GM21381 (cell line): Measurements from ENCODE around the gene CETN2.
"Not testable (repeated sequence)": the region's sequence is repeated elsewhere in the genome, so short reads cannot be mapped to it uniquely, and the experiment has no call there.

ENCODE experiments used
- ATAC-seq: cut with Tn5 transposase; IDR thresholded peaks from one replicate; pipeline ENCODE4 v1.9.1; 2021; ENCODE audit warnings: mild to moderate bottlenecking, moderate library complexity; ENCODE audit not compliant: unreplicated experiment

The CETN2 gene

GRCh38 chrX:152833378-152833777, 2.8 kb upstream of the CETN2 start:
- no peak for ATAC-seq

DNA sequence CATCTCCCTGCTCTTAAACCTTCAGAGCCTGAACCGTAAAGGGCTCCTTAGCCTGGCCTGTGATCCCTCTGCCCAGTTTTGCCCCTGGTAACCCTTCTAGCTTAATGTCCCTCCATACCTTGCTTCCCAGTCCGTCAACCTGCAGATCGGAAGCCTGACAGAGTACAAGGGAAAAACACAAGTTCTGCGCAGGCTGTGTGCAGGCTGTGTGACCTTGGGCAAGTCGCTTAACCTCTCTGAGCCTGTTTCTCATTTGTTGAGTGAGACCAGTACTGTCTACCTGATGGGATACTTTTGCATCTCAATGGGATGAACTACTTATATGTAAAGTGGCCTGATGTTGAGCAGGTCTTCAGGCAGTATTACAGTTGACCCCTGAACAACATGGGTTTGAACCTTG, 2.0 kb upstream of the CETN2 start:
- ATAC-seq, result no peak

- ATAC-seq, result no peak
These were observed 834 bp upstream of the CETN2 start for GRCh38 chrX:152831391-152831790.

DNA sequence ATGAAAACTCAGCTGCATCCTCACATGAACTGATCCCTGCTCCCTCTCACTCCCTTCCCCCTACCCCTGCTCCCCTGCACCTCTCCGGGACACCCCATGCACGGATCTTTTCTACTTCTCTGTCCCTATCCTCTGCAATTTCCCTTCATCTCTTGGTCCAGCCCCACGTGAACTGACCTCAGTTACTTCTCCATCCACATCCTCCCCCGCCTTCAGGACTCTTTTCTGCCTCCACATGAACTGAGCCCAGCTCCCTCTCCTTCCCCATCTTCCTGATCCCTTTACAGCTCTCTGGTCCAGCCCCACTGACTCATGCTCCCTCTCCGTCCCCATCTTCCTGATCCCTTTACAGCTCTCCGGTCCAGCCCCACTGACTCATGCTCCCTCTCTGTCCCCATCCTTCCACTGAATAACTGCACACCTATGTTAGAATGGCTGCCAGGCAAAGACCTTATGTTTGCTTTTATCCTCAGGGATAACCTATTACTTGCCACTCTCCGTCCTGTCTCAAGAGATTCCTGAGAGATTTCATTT, 5.6 kb downstream of the CETN2 start:
- no peak for ATAC-seq

DNA sequence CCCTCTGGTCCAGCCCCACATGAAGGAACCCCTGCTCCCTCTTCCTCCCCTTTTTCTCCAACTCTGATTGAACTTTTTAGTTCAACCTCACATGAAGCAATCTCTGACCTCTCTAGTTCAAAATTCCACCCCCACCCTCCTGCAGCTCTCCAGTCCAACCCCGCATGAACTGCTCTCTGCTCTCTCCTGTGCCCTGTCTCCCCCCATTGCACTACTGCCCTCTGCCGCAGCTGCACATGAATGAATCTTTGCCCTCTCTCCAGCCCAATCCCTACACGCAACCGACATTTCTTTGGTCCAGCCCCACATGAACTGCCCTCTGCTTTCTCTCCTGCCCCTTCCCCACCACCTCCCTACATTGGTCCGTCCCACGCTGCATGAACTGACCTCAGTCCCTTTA, 6.9 kb downstream of the CETN2 start:
- no peak for ATAC-seq

DNA sequence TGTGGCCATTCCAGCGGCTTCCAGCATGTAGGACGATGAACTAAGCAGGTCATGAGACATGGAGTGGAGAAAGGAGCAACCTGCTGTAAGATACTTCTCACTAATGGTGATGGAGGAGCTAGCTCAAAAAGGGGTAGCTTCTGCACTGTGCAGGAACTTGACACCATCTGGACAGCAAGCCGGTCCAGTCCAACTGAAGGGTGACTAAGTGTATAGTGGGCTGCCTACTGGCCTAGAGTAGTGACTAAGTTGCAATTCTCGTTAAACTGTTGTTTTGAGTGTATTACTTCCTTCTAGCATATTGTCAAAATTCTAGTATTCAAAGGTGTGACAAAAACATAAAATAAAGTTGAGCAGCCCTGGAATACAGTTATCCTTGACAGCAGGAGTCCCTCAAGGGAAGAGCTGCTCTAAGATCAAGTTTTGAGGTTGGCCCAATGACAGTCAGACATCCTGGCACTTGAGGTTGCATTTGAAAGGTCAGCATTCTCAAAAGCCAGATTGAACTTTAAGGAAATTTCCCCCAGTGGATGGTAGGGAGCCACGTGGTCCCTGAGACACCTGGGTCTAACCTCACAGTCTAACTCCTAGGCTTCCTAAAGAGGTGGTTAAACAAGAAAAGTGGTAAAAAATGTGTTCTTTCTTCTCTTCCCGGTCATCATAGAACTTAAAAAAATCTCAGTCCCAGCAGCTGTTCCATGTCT, 8.0 kb downstream of the CETN2 start:
- ATAC-seq, result no peak

DNA sequence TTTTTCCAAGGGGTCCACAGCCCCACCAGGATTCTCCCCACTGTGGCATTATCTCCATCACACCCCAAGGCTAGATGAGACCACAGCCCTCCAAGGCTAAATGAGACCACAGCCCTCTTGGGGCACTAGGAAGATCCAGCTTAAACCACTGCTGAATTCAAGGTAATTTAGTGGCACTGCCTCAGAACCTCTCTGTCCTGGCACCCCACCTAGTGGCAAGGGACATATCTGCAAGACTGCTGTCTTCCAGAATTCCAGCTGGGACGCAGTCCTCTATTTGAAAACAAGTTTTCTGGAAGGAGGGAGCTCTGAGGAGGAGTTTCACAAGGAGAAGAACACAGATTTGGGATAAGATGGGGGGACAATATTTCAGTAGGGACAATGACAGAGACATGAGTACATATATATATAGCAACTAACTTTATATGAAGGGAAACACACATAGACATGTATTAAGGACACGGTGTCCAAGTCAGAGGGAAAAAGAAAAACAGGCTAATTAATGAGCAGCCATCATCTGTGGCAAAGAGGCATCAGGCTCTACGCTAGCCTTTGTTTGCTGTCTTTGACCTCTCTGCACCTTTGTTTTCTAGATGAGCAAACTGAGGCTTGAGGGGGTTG, 9.3 kb downstream of the CETN2 start:
- ATAC-seq, result no peak

DNA sequence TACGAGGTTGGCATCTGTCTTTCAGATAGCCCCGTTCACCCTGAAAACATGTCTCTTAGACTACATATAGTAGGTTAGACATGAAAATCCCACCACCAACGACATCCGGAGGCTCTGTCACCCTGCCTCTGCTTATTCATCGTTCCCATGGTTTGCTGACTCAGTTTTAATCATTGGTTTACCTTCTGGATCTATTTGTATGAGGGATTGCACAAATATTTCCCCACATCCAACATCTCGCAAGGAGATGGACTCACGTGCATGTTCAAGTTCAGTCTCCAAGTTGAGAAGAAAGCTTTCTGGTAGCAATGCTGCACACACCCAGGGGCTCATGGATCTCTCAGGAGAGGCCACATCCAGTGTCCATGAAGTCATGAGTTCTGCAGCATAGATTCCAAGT, 10.8 kb downstream of the CETN2 start:
- no peak for ATAC-seq

DNA sequence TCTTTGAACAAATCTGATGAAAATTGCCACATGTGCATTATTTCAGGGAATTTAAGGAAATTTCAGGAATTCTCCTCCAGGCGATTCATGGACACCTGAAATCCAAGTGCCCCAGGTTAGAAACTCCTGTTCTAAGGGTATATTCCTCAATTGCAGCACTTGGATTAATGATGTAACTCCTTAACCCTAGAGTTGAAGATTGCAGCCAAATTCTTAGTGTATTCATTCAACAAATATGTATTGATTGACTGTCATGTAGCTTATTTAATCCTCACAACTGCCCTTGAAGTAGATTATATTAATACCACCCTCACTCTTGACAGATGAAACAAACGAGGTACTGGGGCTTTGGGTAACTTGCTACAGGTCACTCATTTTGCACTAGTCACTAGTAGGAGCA, 11.3 kb downstream of the CETN2 start:
- ATAC-seq, result no peak

- no peak for ATAC-seq
These were observed 12.2 kb downstream of the CETN2 start for GRCh38 chrX:152818356-152818755.

DNA sequence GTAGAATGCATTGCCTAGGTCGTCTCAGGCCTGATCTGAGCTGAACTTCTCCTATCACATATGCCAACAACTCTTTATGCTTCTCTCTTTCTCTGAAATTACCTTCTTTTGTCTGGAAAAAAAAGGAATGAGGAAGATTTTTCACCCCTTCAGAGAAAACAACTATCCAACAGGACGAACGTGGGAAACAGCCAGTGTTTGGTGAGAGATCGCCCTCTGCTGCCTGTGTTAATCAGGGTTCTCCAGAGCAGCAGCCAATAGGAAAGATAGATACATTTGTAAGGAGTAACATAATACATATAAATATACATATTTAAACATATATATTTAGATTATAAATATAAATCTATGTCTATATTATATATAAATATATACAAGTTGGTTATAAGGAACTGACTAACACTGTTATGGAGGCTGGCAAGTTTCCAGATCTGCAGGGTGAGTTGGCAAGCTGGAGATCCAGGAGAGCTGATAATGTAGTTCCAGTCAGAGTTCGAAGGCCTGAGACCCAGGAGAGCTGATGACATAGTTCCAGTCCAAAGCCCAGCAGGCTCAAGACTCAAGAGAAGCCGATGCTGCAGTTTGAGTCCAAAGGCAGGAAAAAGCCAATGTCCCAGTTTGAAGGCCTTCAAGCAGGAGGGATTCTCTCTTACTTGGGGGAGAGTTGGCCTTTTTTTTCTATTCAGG, 13.3 kb downstream of the CETN2 start:
- ATAC-seq, result no peak

- no peak for ATAC-seq
These were observed 16.5 kb downstream of the CETN2 start for GRCh38 chrX:152814048-152814447.

GRCh38 chrX:152813206-152813605, 17.4 kb downstream of the CETN2 start:
- ATAC-seq, result no peak

DNA sequence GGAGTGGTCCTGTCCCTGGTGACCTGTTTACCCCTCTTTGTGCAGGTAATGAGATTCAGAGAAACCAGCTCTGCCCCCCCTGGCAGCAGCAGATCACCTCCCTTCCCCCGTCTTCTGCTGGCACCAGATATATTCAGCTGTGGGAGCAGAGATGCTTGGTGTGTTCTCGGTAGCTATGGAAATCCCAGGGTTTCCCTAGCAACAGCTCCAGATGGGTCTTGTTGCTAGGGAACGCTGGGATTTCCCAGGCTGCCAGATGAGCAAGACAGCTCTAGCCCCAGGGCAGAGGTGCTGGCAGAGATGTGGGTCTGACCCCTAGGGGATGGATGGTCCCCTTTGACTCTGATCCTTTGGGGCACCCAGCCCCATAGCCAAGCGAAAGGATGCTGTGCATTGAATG, 20.2 kb downstream of the CETN2 start:
- no peak for ATAC-seq

- ATAC-seq, result no peak
These were observed 24.5 kb downstream of the CETN2 start for GRCh38 chrX:152806035-152806434.

DNA sequence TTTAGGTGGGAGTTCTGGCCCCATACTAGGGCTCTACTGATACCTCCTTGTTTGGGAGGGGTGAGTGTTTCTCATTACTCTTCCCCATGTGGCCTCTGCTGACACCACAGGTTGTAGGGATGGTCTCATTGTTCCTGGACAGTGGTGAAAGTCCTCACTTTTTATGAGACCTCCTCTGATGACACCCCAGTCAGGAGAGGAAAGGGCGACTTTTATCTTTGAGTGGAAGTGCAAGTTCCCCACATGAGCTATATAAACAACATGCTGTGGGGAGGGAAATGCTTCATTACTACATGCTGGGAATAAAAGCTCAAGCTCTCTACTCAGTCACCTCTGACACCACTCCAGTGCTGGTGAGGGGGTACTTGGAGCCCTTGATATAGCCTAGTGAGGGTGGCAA, 31.6 kb downstream of the CETN2 start:
- no peak for ATAC-seq

DNA sequence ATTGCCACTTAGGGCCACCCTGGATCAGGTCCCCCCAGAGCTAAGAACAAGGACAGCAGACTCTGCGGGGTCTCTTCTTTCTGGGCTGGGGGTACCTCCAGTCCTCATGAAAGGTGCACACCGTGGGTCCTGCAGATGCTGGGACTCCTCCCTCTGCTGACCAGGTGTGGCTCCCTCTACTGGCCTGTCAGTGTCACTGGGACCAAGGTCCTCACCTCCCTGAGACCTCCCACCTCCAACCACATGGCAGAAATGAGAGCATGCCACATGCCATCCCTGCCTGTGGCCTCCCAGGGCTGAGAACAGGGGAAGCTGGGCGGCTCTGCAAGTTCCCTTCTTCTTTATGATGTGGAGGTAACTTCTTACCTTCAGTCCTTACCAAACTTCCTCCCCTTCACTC, 43.5 kb downstream of the CETN2 start:
- ATAC-seq, result not testable (repeated sequence)
